NCI-H146 treated with DMSO at 0.1 percent for 48 hours (cell line): Measurements from ENCODE around the gene ATP6V0B.

Experiments used
- DNase-seq: peaks from one replicate; lab custom pipeline; 2025; ENCODE audit not compliant: unreplicated experiment; lab: John Stamatoyannopoulos, UW

ATP6V0B gene

GRCh38 chr1:43999455-43999854 is 24.7 kb downstream of the ATP6V0B start:
- no peak for DNase-seq

- no peak for DNase-seq
These were observed 25.4 kb downstream of the ATP6V0B start for GRCh38 chr1:44000122-44000665.

GRCh38 chr1:44002165-44002564 is 27.4 kb downstream of the ATP6V0B start:
- DNase-seq: no peak

GRCh38 chr1:44002606-44003157 is 27.9 kb downstream of the ATP6V0B start:
- no peak for DNase-seq

- DNase-seq: no peak
These were observed 33.5 kb downstream of the ATP6V0B start for GRCh38 chr1:44008259-44008658.

- no peak for DNase-seq
These were observed 36.2 kb downstream of the ATP6V0B start for GRCh38 chr1:44010935-44011471.

- no peak for DNase-seq
These were observed 37.6 kb downstream of the ATP6V0B start for GRCh38 chr1:44012404-44012803.

GRCh38 chr1:44012941-44013609 is 38.3 kb downstream of the ATP6V0B start:
- DNase-seq: no peak

- no peak for DNase-seq
These were observed 39.2 kb downstream of the ATP6V0B start for GRCh38 chr1:44013949-44014348.

GRCh38 chr1:44014365-44015104 is 39.8 kb downstream of the ATP6V0B start:
- DNase-seq: no peak

- DNase-seq: no peak
These were observed 40.4 kb downstream of the ATP6V0B start for GRCh38 chr1:44015206-44015605.

GRCh38 chr1:44016041-44016889 is 41.5 kb downstream of the ATP6V0B start:
- DNase-seq: no peak

- no peak for DNase-seq
These were observed 42.2 kb downstream of the ATP6V0B start for GRCh38 chr1:44016890-44017400.

GRCh38 chr1:44019466-44019948 is 44.7 kb downstream of the ATP6V0B start:
- no peak for DNase-seq

- no peak for DNase-seq
These were observed 45.7 kb downstream of the ATP6V0B start for GRCh38 chr1:44020464-44020863.

GRCh38 chr1:44021156-44021555 is 46.4 kb downstream of the ATP6V0B start:
- no peak for DNase-seq

GRCh38 chr1:44021581-44022321 is 47.0 kb downstream of the ATP6V0B start:
- DNase-seq: no peak

GRCh38 chr1:44024031-44024902 is 49.5 kb downstream of the ATP6V0B start:
- DNase-seq: no peak
